IPS DF 4.7 (cell line): ENCODE measurements around the gene SRSF4.
"Not testable (repeated sequence)": the region's sequence is repeated elsewhere in the genome, so short reads cannot be mapped to it uniquely, and the experiment has no call there.

Source experiments
- DNase-seq: peaks from one replicate; pipeline ENCODE4 v3.0.0-alpha.2; 2013; ENCODE audit warnings: low spot score; ENCODE audit errors: extremely low read depth

Gene SRSF4

GRCh38 chr1:29125237-29125641 is 56.5 kb downstream of the SRSF4 start:
- DNase-seq: no peak

- DNase-seq: no peak
These were observed 57.1 kb downstream of the SRSF4 start for GRCh38 chr1:29124366-29125236.

GRCh38 chr1:29123887-29124365 is 57.8 kb downstream of the SRSF4 start, which contains the start of gene TMEM200B:
TSS of gene TMEM200B (minus strand) at chr1:29123903. CDS start at chr1:29121828, 2,075 bp downstream.
- no peak for DNase-seq

- no peak for DNase-seq
These were observed 58.4 kb downstream of the SRSF4 start for GRCh38 chr1:29123053-29123886.

GRCh38 chr1:29122682-29123052 is 59.0 kb downstream of the SRSF4 start:
- DNase-seq: no peak

- DNase-seq: no peak
These were observed 59.6 kb downstream of the SRSF4 start for GRCh38 chr1:29121936-29122681.

DNA sequence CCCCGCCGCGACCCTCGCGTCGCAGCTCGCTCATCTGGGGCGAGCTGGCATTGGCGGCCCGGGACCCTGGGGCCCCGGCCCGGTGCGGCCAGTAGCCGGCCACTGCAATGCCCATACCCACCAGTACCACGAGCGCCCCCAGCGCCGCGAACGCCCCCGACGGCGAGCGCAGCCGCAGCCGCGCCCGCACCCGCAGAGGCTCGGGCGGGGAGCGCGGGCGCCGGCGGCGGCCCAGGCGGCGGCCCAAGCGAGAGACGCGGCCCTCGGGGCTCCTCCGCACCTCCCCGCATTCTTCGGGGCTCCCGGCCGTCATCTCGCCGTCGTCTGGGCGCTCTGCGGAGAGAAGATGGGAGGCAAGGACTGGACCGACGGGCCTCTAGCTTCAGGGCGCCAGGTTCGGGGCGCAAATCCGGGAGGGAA is 60.2 kb downstream of the SRSF4 start:
- DNase-seq: no peak

DNA sequence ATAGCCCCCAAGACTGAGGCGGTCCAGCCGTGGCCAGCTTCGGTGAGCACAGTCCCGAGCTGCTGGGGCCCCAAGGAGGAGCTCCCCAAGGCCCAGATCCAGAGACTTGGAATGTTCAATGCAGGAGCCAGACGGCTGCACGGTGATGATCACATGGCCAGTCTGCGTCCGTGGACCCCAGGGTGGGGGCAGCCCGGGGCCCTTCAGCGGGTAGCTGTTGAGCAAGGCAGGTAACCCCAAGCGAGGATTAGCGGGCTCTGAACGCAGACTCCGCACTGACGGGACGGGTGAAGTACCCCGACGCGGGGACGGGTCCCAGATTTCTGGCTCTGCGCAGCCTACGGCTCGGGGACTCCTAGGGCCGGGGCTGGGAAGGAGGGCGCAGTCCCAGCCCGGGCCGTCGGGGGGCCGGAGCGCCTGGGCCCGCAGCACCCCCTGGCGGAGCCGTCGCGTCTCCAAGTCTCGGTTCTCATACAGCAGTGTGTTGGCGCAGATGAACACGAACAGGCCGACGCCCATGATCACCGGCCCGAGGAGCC is 60.7 kb downstream of the SRSF4 start:
- no peak for DNase-seq

DNA sequence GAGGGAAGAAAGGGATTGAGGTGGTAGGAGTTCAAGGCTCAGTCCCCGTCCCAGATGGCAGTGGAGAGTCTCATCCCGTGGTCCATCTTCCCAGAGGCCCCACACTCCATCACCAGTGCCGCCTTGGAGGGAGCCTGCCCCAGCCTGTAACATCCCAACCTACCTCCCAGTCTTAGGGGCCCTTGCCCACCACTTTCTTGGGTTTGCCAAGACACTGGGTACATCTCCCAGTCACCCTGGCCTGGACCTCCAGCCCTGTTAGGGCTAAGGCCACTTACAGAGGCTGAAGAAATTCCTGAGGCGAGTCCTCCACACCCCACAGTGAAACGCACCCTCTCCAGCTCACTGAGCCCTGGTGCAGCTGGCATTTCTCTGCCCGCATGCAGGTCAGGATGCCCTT is 61.3 kb downstream of the SRSF4 start:
- DNase-seq: no peak

DNA sequence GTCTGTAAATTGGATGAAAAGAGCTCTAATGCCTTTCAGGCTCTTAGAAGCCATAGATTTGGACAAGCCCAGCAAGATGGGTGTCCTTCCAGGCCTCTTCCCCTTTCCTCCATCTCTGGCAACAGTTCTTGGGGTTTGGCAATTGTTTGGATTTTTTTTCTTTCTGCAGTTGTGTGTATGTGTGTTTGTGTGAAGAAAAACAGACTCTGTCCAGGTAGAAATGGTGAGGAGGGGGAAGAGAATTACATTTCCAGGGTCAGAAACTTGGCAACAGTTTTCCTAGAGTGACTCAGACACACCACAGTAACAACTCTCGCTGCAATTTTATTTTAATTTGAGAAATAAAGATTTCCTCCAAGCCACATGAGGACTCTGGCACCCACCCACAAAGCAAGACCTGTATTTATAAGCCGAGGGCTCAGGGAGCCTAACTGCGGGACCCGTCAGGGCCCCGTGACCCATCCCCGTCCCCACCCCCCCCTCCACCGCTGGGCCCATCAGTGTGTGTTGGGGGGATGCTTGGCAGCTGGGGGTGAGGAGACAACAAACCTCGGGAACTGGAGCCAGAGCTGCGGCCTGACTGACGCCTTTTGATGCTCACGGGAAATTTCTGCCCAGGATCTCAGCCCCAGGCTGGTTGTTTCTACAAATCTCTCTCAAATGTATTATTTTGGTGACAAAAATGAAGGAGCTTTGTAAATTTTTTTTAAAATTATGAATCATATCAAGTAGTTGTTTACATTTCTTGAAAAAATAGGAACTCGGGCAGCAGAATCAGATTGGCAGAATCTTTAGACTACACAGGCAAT is 62.4 kb downstream of the SRSF4 start:
- no peak for DNase-seq

DNA sequence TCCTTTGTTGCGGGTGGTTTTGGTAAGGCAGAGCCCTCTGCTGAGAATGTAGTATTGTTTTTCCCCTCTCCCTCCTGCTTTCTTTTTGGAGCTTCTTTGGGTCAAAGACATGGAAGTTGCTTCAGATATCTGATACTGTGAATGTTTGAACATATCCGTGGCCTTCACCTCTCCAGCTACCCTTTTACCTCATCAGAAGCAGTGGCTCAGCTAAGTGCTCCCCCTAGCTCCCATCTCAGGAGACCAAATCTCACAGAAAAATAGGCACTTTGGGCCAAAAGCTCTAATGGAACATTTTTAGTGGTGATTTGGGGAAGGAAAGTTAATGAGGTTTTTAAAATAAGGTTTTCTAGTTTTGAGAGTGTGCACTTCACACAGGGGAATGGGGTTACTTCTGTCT is 64.3 kb downstream of the SRSF4 start:
- DNase-seq: no peak

DNA sequence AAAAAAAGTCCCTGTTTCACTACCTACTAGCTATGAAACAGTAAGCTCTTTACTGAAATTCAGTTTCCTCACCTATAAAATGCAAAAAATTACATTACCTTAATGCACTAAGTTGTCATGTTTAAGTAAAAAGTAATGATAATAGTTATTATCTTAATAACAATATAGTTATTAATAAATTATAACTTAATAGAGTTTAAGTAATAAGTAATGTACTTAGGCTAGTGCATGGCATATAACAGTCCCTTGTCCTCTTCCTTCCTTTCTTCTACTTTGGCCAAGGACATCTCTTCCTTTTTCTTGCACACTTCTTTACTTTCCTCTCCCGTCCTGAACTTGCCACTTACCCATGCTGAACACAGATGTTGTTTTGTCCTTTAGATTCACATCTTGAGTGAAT is 67.0 kb downstream of the SRSF4 start:
- no peak for DNase-seq

DNA sequence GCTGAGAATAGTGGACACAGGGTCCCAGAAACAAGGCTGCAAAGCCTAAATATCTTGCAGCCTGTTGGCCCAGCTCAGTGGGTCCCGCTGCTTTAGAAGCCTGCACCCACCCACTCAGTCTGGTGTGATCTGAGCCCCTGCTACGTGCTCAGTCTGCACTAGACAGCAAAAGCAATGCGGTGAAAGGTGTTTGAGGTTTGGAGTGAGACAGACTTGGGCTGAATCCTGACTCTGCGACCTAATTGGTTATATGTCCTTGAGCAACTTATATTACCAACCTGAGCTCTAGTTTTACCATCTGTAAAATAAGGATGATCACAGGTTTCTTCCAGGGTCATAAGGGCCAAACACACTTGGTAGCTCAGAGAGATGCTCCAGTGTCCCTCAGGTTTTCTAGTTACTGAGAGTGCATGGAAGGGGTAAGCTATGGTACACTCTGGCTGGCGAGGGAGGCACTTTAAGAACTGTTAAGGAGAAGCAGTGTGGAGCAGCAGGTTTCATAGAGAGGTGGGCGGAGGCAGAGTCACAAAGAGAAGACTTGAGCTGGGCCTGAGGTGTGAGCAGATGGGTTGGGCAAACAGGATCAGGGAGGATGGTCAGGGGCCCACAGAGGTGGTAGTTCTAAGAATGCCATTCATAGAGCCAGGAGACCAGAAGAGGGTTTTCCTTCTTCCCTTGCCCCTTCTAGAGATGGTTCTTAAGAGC is 68.1 kb downstream of the SRSF4 start:
- DNase-seq: no peak

DNA sequence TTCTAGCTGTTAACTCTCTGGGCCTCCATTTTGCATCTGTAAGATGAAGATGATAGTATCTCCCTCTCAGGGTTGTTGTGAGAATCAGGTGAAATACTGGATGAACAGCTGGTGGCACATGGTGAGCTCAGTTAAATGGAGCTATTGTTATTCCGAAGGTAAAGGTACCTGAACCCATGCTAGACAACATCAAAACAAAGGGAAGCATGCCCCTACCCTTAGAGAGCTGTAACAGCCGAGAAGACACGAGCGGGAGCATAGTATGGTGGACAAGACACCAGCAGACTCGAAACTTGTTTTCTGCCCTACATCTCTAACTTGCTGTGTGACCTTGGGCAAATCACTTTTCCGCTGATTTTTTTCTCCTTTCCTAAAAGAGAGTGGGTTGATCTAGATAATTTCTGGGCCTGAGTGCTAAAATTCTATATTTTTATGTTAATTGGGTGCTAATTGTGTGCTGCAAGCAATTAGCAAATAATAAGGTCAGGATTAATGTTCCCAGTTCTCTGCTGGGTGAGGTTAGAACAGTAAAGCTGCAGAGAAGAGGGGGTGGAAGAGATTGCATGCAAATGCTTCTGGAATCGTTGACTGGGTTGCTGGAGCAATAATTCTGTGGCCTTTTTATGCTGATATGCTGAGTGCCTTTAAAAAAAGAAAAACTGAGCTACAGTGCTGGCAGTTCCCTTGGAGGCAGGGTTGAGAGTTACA is 68.8 kb downstream of the SRSF4 start:
- DNase-seq: no peak

- not testable (repeated sequence) for DNase-seq
These were observed 73.7 kb downstream of the SRSF4 start for GRCh38 chr1:29108041-29108440.

GRCh38 chr1:29105822-29106221 is 75.9 kb downstream of the SRSF4 start:
- no peak for DNase-seq

GRCh38 chr1:29100487-29100886 is 81.2 kb downstream of the SRSF4 start:
- DNase-seq: no peak

GRCh38 chr1:29099286-29099685 is 82.4 kb downstream of the SRSF4 start:
- DNase-seq: no peak
